ENCODE results near the gene TCTN3.
"Not testable (repeated sequence)": the region's sequence is repeated elsewhere in the genome, so short reads cannot be mapped to it uniquely, and the experiment has no call there.

TCTN3 gene

DNA sequence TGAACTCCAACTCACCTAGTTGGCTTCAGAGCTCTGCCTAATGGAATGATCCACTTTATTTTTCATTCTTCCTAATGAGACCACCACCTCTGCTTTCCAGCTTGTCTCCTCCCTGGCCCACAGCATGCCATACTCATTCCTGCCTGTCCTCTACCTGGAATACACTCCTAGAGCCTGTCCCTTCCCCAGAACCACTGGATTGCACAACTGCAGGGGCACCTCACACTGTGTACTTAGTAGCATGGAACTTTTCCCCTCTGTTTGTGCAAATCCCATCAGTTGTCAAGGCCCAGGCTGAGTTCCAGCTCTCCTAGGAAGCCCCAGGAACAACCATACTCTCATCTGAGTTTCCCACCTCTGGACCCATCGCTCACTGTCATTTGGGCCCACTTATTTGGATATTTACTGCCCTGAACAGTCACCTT lies 52.8 kb downstream of the TCTN3 start:
- in situ Hi-C loops (cut with MboI; ENCODE audit: low pct_unique_long_range_greater_than_20kb, low sequenced_read_pairs, unreplicated experiment): no loop called here
- DNase-seq (ENCODE audit: low spot score): no peak

GRCh38 chr10:95637911-95638310 lies 55.8 kb downstream of the TCTN3 start:
- TF ChIP-seq CTCF (IDR thresholded peaks at IDR 0.05; ENCODE audit: extremely low read depth, insufficient read depth, missing control alignments): no peak
- in situ Hi-C loops (cut with MboI; ENCODE audit: low pct_unique_long_range_greater_than_20kb, low sequenced_read_pairs, unreplicated experiment): no loop called here
- no peak for DNase-seq (ENCODE audit: low spot score)

More for the DNA sequence above, 52.8 kb downstream of the TCTN3 start:
- TF ChIP-seq CTCF (IDR thresholded peaks at IDR 0.05; ENCODE audit: extremely low read depth, insufficient read depth, missing control alignments): no peak

DNA sequence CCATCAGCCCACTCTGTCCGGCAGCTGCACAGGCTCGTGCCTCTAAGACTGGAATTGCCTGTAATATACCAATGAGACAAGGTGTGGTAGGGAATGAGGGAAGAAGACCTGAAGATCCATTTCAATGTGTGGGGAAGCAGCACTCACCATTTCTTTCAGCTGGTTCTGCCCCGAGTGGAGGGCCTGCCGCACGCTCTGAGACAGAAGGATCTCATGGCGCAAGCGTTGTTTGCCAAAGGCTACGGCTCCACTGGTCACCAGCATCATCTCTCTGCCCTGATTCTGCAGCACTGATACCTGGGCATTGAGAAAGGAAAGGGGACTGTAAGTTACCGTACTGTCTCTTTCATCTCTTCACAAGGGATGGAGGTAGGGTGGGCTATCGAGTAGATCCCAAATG lies 56.6 kb downstream of the TCTN3 start:
- TF ChIP-seq CTCF (IDR thresholded peaks at IDR 0.05; ENCODE audit: extremely low read depth, insufficient read depth, missing control alignments): no peak
- no peak for DNase-seq (ENCODE audit: low spot score)
- in situ Hi-C loops (cut with MboI; ENCODE audit: low pct_unique_long_range_greater_than_20kb, low sequenced_read_pairs, unreplicated experiment): no loop called here

- no peak for DNase-seq (ENCODE audit: low spot score)
- TF ChIP-seq CTCF (IDR thresholded peaks at IDR 0.05; ENCODE audit: extremely low read depth, insufficient read depth, missing control alignments): no peak
- in situ Hi-C loops (cut with MboI; ENCODE audit: low pct_unique_long_range_greater_than_20kb, low sequenced_read_pairs, unreplicated experiment): no loop called here
Measured at GRCh38 chr10:95635319-95635733, 58.4 kb downstream of the TCTN3 start.

GRCh38 chr10:95628786-95629185 lies 64.9 kb downstream of the TCTN3 start:
- DNase-seq (ENCODE audit: low spot score): no peak
- no peak for TF ChIP-seq CTCF (IDR thresholded peaks at IDR 0.05; ENCODE audit: extremely low read depth, insufficient read depth, missing control alignments)
- in situ Hi-C loops (cut with MboI; ENCODE audit: low pct_unique_long_range_greater_than_20kb, low sequenced_read_pairs, unreplicated experiment): no loop called here

- TF ChIP-seq CTCF (IDR thresholded peaks at IDR 0.05; ENCODE audit: extremely low read depth, insufficient read depth, missing control alignments): no peak
- in situ Hi-C loops (cut with MboI; ENCODE audit: low pct_unique_long_range_greater_than_20kb, low sequenced_read_pairs, unreplicated experiment): no loop called here
- DNase-seq (ENCODE audit: low spot score): no peak
Measured at GRCh38 chr10:95626500-95626899, 67.2 kb downstream of the TCTN3 start.

DNA sequence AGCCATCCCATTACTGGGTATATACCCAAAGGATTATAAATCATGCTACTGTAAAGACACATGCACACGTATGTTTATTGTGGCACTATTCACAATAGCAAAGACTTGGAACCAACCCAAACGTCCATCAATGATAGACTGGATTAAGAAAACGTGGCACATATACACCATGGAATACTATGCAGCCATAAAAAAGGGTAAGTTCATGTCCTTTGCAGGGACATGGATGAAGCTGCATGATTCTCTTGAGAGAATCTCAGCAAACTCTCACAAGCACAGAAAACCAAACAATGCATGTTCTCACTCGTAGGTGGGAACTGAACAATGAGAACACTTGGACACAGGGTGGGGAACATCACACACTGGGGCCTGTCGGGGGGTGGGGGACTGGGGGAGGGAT lies 73.3 kb downstream of the TCTN3 start:
- in situ Hi-C loops (cut with MboI; ENCODE audit: low pct_unique_long_range_greater_than_20kb, low sequenced_read_pairs, unreplicated experiment); DNase-seq (ENCODE audit: low spot score): not testable (repeated sequence)
